ENCODE data around the gene TSPAN33.
"Not testable (repeated sequence)": the region's sequence is repeated elsewhere in the genome, so short reads cannot be mapped to it uniquely, and the experiment has no call there.

TSPAN33 gene

GRCh38 chr7:129170441-129171021 lies 26.0 kb downstream of the TSPAN33 start:
- DNase-seq: no peak

DNA sequence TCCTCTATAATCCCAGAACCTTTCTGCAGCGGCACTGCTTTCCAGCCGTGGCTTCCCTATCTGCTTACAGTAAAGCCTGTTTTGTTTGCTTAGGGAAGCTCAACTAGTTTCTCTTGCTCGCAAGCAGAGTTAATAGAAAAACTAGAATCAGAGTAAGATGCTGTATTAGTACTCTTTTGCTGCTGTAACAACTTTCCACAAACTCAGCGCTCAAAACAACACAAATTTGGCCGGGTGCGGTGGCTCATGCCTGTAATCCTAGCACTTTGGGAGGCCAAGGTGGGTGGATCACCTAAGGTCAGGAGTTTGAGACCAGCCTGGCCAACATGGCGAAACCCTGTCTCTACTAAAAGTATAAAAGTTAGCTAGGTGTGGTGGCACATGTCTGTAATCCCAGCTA lies 29.4 kb downstream of the TSPAN33 start:
- DNase-seq: not testable (repeated sequence)

DNA sequence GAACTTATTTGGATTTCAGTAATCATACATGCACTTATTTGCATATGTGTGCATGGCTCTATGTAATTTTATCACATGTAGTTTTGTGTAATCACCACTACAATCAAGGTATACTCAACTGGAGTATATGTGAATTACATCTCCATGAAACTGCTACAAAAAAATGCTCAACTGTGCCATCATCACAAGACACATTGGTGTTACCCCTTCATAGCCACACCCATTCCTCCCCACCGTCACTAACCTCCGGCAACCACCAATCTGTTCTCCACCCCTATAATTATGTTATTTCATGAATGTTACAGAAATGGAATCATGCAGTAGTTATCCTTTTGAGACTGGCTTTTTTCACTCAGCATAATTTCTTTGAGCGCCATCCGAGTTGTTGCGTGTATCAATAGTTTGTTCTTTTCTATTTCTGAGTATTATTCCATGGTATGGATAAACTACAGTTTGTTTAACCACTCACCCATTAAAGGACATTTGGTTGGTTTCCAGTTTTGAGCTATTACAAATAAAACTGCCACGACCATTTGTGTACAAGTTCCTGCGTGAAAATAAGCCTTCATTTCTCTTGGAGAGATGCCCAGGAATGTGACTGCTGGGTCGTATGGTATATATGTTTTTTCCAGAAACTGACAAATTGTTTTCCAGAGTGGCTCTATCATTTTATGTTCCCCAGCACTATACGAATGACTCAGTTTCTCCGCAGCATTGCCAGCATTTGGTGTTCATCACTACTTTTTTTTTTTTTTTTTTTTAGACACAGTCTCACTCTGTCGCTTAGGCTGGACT lies 32.6 kb downstream of the TSPAN33 start:
- no peak for DNase-seq

GRCh38 chr7:129184981-129185670 lies 40.6 kb downstream of the TSPAN33 start:
- DNase-seq: no peak

DNA sequence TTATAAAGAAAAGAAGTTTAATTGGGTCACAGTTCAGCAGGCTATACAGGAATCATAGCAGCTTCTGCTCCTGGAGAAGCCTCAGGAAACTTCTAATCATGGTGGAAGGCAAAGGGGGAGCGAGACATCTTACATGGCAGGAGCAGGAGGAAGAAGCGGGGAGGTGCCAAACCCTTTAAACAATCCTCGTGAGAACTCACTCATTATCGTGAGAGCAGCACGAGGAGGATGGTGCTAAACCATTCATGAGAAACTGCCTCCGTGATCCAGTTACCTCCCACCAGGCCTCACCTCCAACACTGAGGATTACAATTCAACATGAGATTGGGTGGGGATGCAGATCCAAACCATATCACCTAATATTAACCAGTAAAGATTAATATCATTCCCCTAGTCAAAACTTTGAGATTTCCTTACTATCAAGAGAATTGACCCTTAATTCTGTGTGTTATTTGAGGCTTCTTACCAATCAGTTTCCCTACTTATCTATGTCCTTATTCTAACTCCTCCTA lies 42.3 kb downstream of the TSPAN33 start:
- no peak for DNase-seq

DNA sequence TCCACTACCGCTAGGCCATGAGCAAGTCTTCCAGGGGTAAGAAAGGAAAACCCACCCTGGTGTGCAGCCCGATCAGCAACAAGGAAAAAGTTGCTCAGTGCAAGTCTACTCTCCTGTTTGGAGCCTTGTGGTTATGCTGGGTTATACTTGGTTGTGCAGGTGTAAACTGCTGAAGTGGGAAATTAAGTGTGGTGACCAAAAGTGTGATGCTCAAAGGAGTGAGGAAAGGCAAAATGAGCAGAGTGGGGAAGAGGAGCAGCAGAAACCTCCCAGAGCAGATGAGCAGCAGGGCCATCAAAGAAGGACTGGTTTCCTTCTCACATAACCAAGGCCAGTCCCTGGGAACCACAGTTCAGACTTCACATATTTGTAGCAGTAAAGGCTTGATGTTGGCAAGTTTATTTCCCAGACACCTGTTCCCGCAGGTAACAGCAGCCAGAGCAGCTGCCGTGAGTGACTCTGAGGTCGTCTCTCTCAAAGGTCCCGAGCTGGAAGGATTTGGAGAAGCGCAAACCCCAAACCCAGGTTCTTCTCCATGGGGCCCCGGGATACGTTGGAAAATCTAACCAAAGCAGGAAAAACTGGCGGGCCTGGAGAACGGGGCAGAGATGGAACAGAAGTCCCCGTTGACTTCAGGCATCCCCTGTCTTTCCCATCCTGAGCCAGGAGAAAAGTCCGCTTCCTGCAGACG lies 43.3 kb downstream of the TSPAN33 start:
- DNase-seq: peak in 1 of 6 experiments; percentile 22

GRCh38 chr7:129188372-129188891 lies 43.9 kb downstream of the TSPAN33 start, which contains the start of gene SMO:
TSS of gene SMO (plus strand) at chr7:129188633. CDS start at chr7:129189152, 519 bp downstream.
- DNase-seq: peak in 2 of 6 experiments; percentile 8 to 24

DNA sequence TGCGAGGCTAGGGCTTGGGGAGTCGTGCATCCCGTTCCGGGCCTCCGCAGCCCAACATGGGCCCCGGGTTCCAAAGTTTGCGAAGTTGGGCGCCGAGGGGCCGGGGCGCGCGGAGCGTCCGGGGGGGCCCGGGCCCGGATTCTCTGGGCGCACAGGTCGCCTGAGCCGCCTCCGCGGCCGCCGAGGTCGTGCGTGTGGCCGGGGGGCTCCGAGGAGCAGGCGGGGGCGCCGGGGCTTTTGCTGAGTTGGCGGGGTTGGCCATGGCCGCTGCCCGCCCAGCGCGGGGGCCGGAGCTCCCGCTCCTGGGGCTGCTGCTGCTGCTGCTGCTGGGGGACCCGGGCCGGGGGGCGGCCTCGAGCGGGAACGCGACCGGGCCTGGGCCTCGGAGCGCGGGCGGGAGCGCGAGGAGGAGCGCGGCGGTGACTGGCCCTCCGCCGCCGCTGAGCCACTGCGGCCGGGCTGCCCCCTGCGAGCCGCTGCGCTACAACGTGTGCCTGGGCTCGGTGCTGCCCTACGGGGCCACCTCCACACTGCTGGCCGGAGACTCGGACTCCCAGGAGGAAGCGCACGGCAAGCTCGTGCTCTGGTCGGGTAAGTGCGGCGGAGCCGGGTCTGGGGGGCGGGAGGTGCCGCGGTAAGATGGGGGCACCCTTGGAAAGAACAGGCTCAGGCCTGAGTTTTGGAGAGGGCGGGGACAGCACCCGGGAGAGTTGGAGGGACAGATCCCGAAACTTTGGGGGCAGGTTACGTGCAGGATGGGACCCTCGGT lies 44.6 kb downstream of the TSPAN33 start:
- peak in 1 of 6 experiments; percentile 7 for DNase-seq

DNA sequence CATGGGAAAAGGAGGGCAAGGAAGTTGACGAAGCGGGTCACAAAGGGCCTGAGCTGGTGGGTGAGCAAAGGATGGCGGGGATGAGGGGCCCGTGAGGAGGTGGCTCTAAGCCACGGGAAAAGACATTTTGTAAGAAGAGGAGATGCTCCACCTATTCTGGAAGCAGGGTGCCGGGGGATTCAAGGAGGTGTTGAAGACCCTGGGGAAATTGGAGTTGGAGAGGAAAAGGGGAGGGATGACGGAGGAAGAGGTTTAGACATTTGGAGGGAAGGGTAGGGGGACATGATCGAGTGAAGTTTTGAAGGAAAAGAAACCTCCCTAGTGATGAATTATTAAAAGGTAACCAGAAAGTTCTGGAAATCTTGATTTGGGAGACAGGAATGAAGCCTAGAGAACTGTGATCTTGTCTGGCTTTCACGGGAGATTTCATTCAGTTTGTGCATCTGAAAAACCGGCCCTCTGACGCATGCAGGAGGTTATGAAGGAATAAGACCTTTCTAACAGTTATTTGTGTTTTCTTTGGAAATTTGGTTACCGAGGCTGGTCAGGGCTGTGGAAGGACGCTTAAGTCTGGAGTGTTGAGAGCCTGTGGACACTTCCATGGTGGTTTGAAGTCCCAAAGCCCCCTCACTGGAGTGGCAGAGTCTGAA lies 45.3 kb downstream of the TSPAN33 start:
- DNase-seq: no peak

DNA sequence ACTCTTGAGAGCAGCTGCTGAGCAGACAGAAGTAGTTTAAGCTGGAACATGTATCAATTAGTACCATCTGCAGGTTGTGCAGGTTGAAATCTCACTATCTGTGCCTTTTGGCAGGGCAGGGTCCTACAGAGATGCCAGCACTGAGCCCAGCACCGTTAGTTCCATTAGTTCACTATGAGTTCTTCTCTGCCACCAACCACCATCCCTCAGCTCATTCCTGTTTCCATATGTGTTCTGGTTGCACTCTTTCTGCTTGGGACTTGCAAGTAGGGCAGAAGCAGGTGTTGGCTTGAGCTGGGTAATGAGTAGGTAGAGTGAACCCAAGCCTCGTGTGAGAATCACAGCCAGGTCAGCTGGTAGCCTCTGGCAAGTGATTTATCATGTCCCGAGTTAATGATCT lies 46.8 kb downstream of the TSPAN33 start:
- no peak for DNase-seq

DNA sequence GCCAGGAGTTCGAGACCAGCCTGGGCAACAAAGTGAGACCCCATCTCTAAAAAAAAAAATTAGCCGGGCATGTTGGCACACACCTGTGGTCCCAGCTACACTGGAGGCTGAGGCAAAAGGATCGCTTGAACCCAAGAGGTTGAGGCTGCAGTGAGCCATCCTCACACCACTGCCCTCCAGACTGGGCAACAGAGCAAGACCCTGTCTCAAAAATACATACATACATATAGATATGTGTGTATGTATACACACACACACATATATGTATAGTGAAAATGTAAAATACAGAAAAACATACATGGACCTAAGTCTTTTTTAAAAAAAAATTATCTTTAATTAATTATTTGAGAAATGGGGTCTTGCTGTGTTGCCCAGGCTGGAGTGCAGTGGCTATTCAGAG lies 49.4 kb downstream of the TSPAN33 start:
- DNase-seq: no peak

- no peak for DNase-seq
Measured at GRCh38 chr7:129197771-129198170, 53.3 kb downstream of the TSPAN33 start.

GRCh38 chr7:129199406-129199805 lies 54.9 kb downstream of the TSPAN33 start:
- no peak for DNase-seq

DNA sequence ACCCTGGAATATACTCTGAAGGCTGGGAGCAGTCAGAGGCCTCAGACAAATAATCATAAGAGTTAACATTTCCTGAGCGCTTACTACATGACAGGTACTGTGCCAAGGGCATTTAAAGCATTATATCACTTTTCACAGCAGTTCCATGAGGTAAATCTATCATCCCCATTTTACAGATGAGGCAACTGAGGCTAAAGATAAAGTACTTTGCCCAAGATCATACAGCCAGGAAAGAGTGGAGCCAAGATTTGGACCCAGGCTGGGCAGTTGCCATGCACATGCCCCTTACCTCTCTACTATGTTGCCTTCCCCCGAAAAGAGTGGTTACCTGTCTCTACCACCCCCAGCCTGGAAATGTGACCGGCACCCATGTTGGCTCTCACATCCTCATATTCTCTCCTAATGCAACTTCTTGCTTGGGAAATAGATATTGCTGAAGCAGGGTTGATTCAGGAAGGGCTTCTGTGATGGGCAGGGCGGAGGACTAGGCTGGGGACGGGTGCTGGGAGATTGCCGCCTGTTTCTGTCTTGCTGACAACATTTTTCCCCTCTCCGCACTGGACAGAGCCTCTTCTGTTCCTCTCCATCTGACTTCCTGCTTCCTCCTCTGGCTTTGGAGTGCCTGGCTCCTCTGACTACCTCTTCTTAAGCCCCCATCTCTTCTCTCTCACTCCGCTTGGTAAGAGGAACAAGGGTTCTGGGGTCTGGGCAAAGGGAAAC lies 57.7 kb downstream of the TSPAN33 start:
- no peak for DNase-seq

- DNase-seq: no peak
Measured at GRCh38 chr7:129203050-129203741, 58.7 kb downstream of the TSPAN33 start.

- no peak for DNase-seq
Measured at GRCh38 chr7:129205126-129205818, 60.8 kb downstream of the TSPAN33 start.

DNA sequence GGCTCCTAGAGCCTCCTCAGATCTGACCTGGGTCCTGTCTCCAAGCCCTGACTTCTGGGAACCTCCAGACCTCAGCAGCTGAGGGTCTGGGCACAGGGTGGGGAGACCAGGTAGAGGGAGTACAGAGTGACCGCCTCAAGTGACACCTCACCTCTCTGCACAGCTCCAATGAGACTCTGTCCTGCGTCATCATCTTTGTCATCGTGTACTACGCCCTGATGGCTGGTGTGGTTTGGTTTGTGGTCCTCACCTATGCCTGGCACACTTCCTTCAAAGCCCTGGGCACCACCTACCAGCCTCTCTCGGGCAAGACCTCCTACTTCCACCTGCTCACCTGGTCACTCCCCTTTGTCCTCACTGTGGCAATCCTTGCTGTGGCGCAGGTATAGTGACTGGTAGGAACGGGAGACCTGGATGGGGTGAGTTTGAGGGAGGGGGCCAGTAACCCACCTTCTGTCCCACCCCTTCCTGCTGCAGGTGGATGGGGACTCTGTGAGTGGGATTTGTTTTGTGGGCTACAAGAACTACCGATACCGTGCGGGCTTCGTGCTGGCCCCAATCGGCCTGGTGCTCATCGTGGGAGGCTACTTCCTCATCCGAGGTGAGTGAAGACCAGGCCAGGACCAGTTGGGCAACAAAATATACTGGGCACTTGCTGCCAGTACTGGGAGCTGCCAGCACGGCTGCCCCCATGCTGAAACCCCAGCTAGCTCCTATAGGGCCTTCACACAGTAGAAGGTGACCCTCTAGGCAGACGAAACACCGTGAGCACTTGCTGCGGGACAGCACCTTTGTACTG lies 61.7 kb downstream of the TSPAN33 start:
- no peak for DNase-seq

- no peak for DNase-seq
Measured at GRCh38 chr7:129208667-129209066, 64.2 kb downstream of the TSPAN33 start.
